SK-N-SH treated with all-trans-retinoic acid at 6 μM for 48 hours (cell line): ENCODE results near the gene PLXNA3.
"Not testable (repeated sequence)": the region's sequence is repeated elsewhere in the genome, so short reads cannot be mapped to it uniquely, and the experiment has no call there.

Source experiments
- CREB5 ChIP-seq: fragments of 250-450 bp; sonication (Bioruptor Pico); IDR thresholded peaks from 2 replicates; pipeline ENCODE4 v1.5.1; 2020; ENCODE audit warnings: low read depth, mild to moderate bottlenecking, moderate library complexity
- GLIS3 ChIP-seq: fragments of 250-450 bp; sonication (Bioruptor Pico); IDR thresholded peaks from 2 replicates; pipeline ENCODE4 v1.5.0; 2020; ENCODE audit warnings: mild to moderate bottlenecking, moderate library complexity
- POU6F1 ChIP-seq: fragments of 250-450 bp; sonication (Bioruptor Pico); IDR thresholded peaks from 2 replicates; pipeline ENCODE4 v1.8.0; 2021; ENCODE audit warnings: low read depth, mild to moderate bottlenecking, moderate library complexity, borderline replicate concordance

GRCh38 chrX:154501423-154501822 is 43.3 kb downstream of the PLXNA3 start:
- not testable (repeated sequence) for TF ChIP-seq POU6F1, GLIS3, CREB5 (CRISPR knock-in tag)
